HUES64 (cell line): Measurements from ENCODE around the gene RTN4.
A peak's percentile ranks its signal among the peaks of the same experiment; 100 is the strongest.

Source experiments
- H3K27ac ChIP-seq: 2 replicates; pipeline ENCODE4 v1.7.0; 2013; ENCODE audit warnings: low read depth, low read length, inconsistent platforms
- H3K27me3 ChIP-seq: 2 replicates; pipeline ENCODE4 v1.6.1; 2013; ENCODE audit warnings: mild to moderate bottlenecking, low read length; ENCODE audit not compliant: insufficient read depth
- H3K36me3 ChIP-seq: 2 replicates; pipeline ENCODE4 v1.6.1; 2013; ENCODE audit warnings: mild to moderate bottlenecking, low read length; ENCODE audit not compliant: insufficient read depth
- H3K4me1 ChIP-seq: 2 replicates; pipeline ENCODE4 v1.6.1; 2013; ENCODE audit warnings: mild to moderate bottlenecking, low read length, moderate library complexity; ENCODE audit not compliant: insufficient read depth
- H3K4me3 ChIP-seq: 2 replicates; pipeline ENCODE4 v1.5.1; 2013; ENCODE audit warnings: mild to moderate bottlenecking, low read length, moderate library complexity
- H3K9ac ChIP-seq: 2 replicates; pipeline ENCODE4 v1.6.1; 2013; ENCODE audit warnings: mild to moderate bottlenecking, low read depth, low read length
- H3K9me3 ChIP-seq: 2 replicates; pipeline ENCODE4 v1.6.1; 2013; ENCODE audit warnings: low read depth, low read length; ENCODE audit not compliant: insufficient read depth
- WGBS: fragments of 150-250, 120-280 bp; methylation state at CpG from one replicate; pipeline ENCODE4 v1.1.7; 2013; ENCODE audit warnings: missing lambda C conversion rate; 5-methylcytosine and 5-hydroxymethylcytosine counted together

RTN4 gene

GRCh38 chr2:55049043-55049820, 1.0 kb downstream of the RTN4 start:
- Histone ChIP-seq H3K36me3 (no peaks in the 10 kb centered on the region; the same call in 1 of the 2 replicates), H3K9ac (peak overlapping the region; percentile 99), H3K4me3 (peak overlapping the region; percentile 100), H3K4me1 (peaks cover 50% of the 10 kb centered on the region), H3K27me3 (no peaks in the 10 kb centered on the region), H3K27ac (peak overlapping the region; percentile 98), H3K9me3 (no peaks in the 10 kb centered on the region)
- under 1% methylated on average over 56 of the region's 56 CpGs for WGBS

- under 1% methylated on average over 16 of the region's 16 CpGs for WGBS
- Histone ChIP-seq H3K4me3 (peak overlapping the region; percentile 100), H3K36me3 (no peaks in the 10 kb centered on the region; the same call in 1 of the 2 replicates), H3K27me3 (no peaks in the 10 kb centered on the region), H3K9me3 (no peaks in the 10 kb centered on the region), H3K27ac (peak overlapping the region; percentile 98), H3K9ac (peak overlapping the region; percentile 99), H3K4me1 (peaks cover 50% of the 10 kb centered on the region)
Measured at GRCh38 chr2:55048508-55049042, 1.7 kb downstream of the RTN4 start.

GRCh38 chr2:55047677-55048299, 2.5 kb downstream of the RTN4 start:
- Histone ChIP-seq H3K36me3 (no peaks in the 10 kb centered on the region; the same call in 1 of the 2 replicates), H3K9me3 (no peaks in the 10 kb centered on the region), H3K9ac (peak overlapping the region; percentile 99; the same call in 1 of the 2 replicates), H3K4me3 (peak overlapping the region; percentile 100), H3K4me1 (peaks cover 51% of the 10 kb centered on the region), H3K27me3 (no peaks in the 10 kb centered on the region), H3K27ac (no peak overlapping the region; the same call in 1 of the 2 replicates)
- 64% methylated on average over 5 of the region's 9 CpGs for WGBS

GRCh38 chr2:55045780-55046179, 4.5 kb downstream of the RTN4 start:
- no peak overlapping the region for H3K9ac ChIP-seq
- no peaks in the 10 kb centered on the region for H3K9me3 ChIP-seq
- peak overlapping the region; percentile 100; the same call in 1 of the 2 replicates for H3K4me3 ChIP-seq
- H3K4me1 ChIP-seq = peaks cover 58% of the 10 kb centered on the region
- no peaks in the 10 kb centered on the region for H3K27me3 ChIP-seq
- H3K36me3 ChIP-seq = no peaks in the 10 kb centered on the region; the same call in 1 of the 2 replicates
- WGBS = 82% methylated on average over 6 of the region's 6 CpGs
- no peak overlapping the region for H3K27ac ChIP-seq

- no peak overlapping the region for H3K4me3 ChIP-seq
- peaks cover 7% of the 10 kb centered on the region; the same call in 1 of the 2 replicates for H3K36me3 ChIP-seq
- no peak overlapping the region for H3K9ac ChIP-seq
- H3K9me3 ChIP-seq = no peaks in the 10 kb centered on the region
- H3K4me1 ChIP-seq = peaks cover 64% of the 10 kb centered on the region
- no peaks in the 10 kb centered on the region for H3K27me3 ChIP-seq
- no peak overlapping the region for H3K27ac ChIP-seq
- 96% methylated on average over 7 of the region's 8 CpGs for WGBS
Measured at GRCh38 chr2:55043841-55044240, 6.4 kb downstream of the RTN4 start.

GRCh38 chr2:55038428-55038827, 11.8 kb downstream of the RTN4 start:
- H3K4me3 ChIP-seq = no peak overlapping the region
- peaks cover 35% of the 10 kb centered on the region for H3K4me1 ChIP-seq
- H3K27me3 ChIP-seq = no peaks in the 10 kb centered on the region
- no peak overlapping the region for H3K9ac ChIP-seq
- H3K9me3 ChIP-seq = no peaks in the 10 kb centered on the region; the same call in 1 of the 2 replicates
- no peak overlapping the region for H3K27ac ChIP-seq
- WGBS = no CpG with 5 or more reads among the region's 1 CpG
- peaks cover 16% of the 10 kb centered on the region; the same call in 1 of the 2 replicates for H3K36me3 ChIP-seq

GRCh38 chr2:55035716-55036115, 14.5 kb downstream of the RTN4 start:
- no peak overlapping the region for H3K4me3 ChIP-seq
- H3K9me3 ChIP-seq = no peaks in the 10 kb centered on the region; the same call in 1 of the 2 replicates
- H3K36me3 ChIP-seq = peaks cover 16% of the 10 kb centered on the region; the same call in 1 of the 2 replicates

GRCh38 chr2:55033921-55034320, 16.3 kb downstream of the RTN4 start:
- no peak overlapping the region for H3K4me3 ChIP-seq
- peaks cover 28% of the 10 kb centered on the region for H3K4me1 ChIP-seq
- H3K9me3 ChIP-seq = no peaks in the 10 kb centered on the region; the same call in 1 of the 2 replicates
- no peak overlapping the region for H3K27ac ChIP-seq
- WGBS = 89% methylated on average over 2 of the region's 2 CpGs
- peaks cover 10% of the 10 kb centered on the region; the same call in 1 of the 2 replicates for H3K36me3 ChIP-seq
- no peak overlapping the region for H3K9ac ChIP-seq
- no peaks in the 10 kb centered on the region for H3K27me3 ChIP-seq

More at GRCh38 chr2:55035716-55036115, 14.5 kb downstream of the RTN4 start:
- Histone ChIP-seq H3K9ac (no peak overlapping the region), H3K4me1 (peaks cover 24% of the 10 kb centered on the region), H3K27ac (no peak overlapping the region), H3K27me3 (no peaks in the 10 kb centered on the region)
- WGBS = 0% methylated on average over 1 of the region's 2 CpGs

GRCh38 chr2:55033076-55033742, 17.0 kb downstream of the RTN4 start:
- WGBS = 94% methylated on average over 5 of the region's 5 CpGs
- peaks cover 35% of the 10 kb centered on the region for H3K4me1 ChIP-seq

GRCh38 chr2:55031505-55031904, 18.7 kb downstream of the RTN4 start:
- 88% methylated on average over 4 of the region's 4 CpGs for WGBS
- H3K36me3 ChIP-seq = no peaks in the 10 kb centered on the region
- H3K4me1 ChIP-seq = peaks cover 52% of the 10 kb centered on the region
- no peaks in the 10 kb centered on the region for H3K27me3 ChIP-seq
- H3K27ac ChIP-seq = no peak overlapping the region
- H3K4me3 ChIP-seq = no peak overlapping the region
- no peak overlapping the region for H3K9ac ChIP-seq
- no peaks in the 10 kb centered on the region for H3K9me3 ChIP-seq

More at GRCh38 chr2:55033076-55033742, 17.0 kb downstream of the RTN4 start:
- Histone ChIP-seq H3K4me3 (no peak overlapping the region), H3K9ac (no peak overlapping the region), H3K9me3 (no peaks in the 10 kb centered on the region; the same call in 1 of the 2 replicates), H3K27me3 (no peaks in the 10 kb centered on the region), H3K36me3 (peaks cover 3% of the 10 kb centered on the region; the same call in 1 of the 2 replicates), H3K27ac (no peak overlapping the region)
